HEK293T (cell line): ENCODE measurements around the gene AHCTF1.

ENCODE experiments used
- BHLHE40 ChIP-seq: fragments of 450-650 bp; IDR thresholded peaks from 2 replicates; pipeline ENCODE4 v1.6.1; 2016; ENCODE audit warnings: mild to moderate bottlenecking, moderate library complexity, borderline replicate concordance
- CTBP1 ChIP-seq: fragments of 450-650 bp; IDR thresholded peaks from 2 replicates; pipeline ENCODE4 v1.6.1; 2016; ENCODE audit warnings: borderline replicate concordance
- ELF4 ChIP-seq: fragments of 450-650 bp; IDR thresholded peaks from 2 replicates; pipeline ENCODE4 v1.6.1; 2017; ENCODE audit warnings: antibody characterized with exemption
- FOXA1 ChIP-seq: fragments of 450-650 bp; IDR thresholded peaks from 2 replicates; pipeline ENCODE4 v1.6.1; 2016; ENCODE audit warnings: mild to moderate bottlenecking
- FOXK2 ChIP-seq: fragments of 450-650 bp; IDR thresholded peaks from 2 replicates; pipeline ENCODE4 v1.6.1; 2016; ENCODE audit warnings: mild to moderate bottlenecking
- FOXM1 ChIP-seq: fragments of 450-650 bp; IDR thresholded peaks from 2 replicates; pipeline ENCODE4 v1.6.1; 2017; ENCODE audit warnings: mild to moderate bottlenecking, borderline replicate concordance
- L3MBTL2 ChIP-seq: fragments of 450-650 bp; conservative IDR thresholded peaks from 2 replicates; pipeline ENCODE4 v1.6.1; 2016; ENCODE audit warnings: mild to moderate bottlenecking
- LEF1 ChIP-seq: fragments of 450-650 bp; IDR thresholded peaks from 2 replicates; pipeline ENCODE4 v1.6.1; 2017; ENCODE audit warnings: mild to moderate bottlenecking, borderline replicate concordance
- NFRKB ChIP-seq: fragments of 450-650 bp; IDR thresholded peaks from 2 replicates; pipeline ENCODE4 v1.6.1; 2016; ENCODE audit warnings: mild to moderate bottlenecking, moderate library complexity
- PKNOX1 ChIP-seq: fragments of 450-650 bp; IDR thresholded peaks from 2 replicates; pipeline ENCODE4 v1.6.1; 2016
- SP1 ChIP-seq: fragments of 450-650 bp; IDR thresholded peaks from 2 replicates; pipeline ENCODE4 v1.6.1; 2017
- SUZ12 ChIP-seq: fragments of 450-650 bp; IDR thresholded peaks from 2 replicates; pipeline ENCODE4 v1.6.1; 2016; ENCODE audit warnings: mild to moderate bottlenecking
- TARDBP ChIP-seq: fragments of 450-650 bp; IDR thresholded peaks from 2 replicates; pipeline ENCODE4 v1.6.1; 2016
- ZNF384 ChIP-seq: fragments of 450-650 bp; IDR thresholded peaks from 2 replicates; pipeline ENCODE4 v1.6.1; 2016

DNA sequence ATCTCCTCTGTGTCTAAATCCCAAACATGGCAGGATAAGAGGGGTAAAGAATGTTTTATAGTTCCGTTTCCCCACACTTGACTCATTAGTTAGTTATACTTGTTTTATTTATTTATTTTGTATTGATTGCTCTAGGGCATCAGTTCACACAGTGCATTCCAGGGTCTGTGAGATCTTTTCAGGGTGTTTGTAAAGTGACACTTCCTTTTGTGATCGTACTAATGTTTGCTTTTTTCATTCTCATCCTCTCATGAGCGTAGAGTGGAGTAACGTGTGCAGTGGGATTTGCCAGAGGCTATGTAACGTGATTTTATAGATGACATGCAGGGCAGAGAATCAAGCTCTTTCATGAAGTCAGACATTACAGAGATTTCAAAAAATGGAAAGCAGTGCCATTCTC lies 104.4 kb downstream of the AHCTF1 start:
- TF ChIP-seq SP1 (no peak), L3MBTL2 (no peak), NFRKB (no peak), SUZ12 (no peak), FOXK2 (no peak), FOXA1 (no peak), BHLHE40 (no peak), ELF4 (no peak), PKNOX1 (no peak), ZNF384 (no peak), TARDBP (no peak), FOXM1 (no peak), LEF1 (no peak), CTBP1 (no peak)
